HG02981 (cell line): ENCODE measurements around the gene ZC3H6.
A peak's percentile ranks its signal among the peaks of the same experiment; 100 is the strongest.
"Not testable (repeated sequence)": the region's sequence is repeated elsewhere in the genome, so short reads cannot be mapped to it uniquely, and the experiment has no call there.

Experiments
- ATAC-seq: cut with Tn5 transposase; IDR thresholded peaks from one replicate; pipeline ENCODE4 v1.9.1; 2021; ENCODE audit warnings: mild to moderate bottlenecking, moderate library complexity; ENCODE audit not compliant: unreplicated experiment

The ZC3H6 gene

DNA sequence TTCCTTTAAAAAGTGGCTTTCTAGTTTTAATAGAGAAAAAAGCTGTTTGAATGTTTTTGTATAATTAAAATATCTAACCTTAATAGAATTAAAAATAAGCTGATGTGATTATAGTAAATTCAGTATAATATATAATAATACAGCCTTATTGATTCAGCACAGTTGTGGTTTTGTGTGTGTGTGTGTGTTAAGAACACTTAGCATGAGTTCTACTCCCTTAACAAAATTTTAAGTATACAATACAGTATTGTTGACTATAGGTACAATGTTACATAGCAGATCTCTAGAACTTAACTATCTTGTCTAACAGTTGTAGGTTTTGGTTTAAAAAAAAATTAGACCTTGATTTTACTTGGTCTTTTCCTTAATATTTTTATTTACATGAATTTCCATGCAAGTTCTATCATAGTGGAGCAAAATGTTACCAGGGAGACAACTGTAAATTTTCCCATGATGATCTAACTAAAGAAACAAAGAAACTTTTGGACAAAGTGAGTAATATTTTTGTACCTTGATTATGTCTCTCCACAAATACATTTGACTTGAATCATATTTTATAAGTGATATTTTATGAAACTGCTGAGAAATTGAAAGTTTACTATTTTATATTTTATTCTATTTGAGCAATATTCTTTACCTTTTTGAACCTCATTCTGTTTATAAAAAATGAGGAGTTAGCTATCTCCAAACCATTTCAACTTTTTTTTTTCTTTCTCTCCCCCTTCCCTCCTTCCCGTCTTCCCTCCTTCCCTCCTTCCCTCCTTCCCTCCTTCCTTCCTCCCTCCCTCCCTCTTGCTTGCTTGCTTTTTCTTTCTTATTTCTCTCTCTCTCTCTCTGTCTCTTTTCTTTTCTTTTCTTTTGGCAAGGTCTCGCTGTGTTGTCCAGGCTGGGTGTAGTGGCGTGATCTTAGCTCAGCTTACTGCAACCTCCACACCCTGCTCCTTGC is 46.3 kb downstream of the ZC3H6 start:
- no peak for ATAC-seq

DNA sequence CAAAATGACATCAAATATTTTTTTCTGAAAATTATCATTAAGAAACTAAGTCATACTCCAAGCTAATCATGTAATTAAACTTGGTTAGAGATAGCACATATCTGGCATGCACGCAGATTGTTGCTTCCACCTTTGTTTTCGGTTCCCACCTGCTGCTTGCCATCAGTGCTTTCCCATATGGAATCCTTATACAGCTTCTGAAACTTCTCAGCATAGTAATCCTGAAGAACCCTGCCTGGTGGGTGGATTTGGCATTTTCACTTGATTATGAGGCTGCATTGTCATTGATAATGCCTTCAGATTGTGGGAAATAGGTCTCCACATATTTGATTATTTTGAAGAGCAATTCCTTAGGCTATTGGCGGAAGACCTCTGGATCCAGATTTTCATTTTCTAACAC is 47.5 kb downstream of the ZC3H6 start:
- ATAC-seq: no peak

GRCh38 chr2:112332123-112332696 is 56.8 kb downstream of the ZC3H6 start:
- ATAC-seq: no peak

DNA sequence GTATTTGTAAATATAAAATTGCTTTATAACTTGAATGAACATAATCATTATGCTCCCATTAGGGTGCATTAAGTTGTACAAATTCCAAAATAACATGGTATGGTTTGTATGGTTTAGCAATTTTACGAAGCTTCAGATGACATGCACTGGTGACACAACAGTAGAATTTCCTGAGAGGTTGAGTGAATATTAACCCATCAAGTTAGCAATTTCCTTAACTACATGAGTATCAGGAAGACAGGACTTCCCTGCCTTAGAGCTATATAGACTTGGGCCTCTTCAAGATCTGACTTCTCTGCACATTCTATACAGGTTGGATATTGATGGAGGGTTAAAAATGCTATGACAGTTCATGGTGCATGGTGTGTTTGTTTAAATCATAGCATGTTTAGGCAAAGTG is 60.2 kb downstream of the ZC3H6 start:
- ATAC-seq: no peak

- no peak for ATAC-seq
Observed at GRCh38 chr2:112339986-112340385, 64.6 kb downstream of the ZC3H6 start.

GRCh38 chr2:112340475-112341267 is 65.3 kb downstream of the ZC3H6 start:
- no peak for ATAC-seq

DNA sequence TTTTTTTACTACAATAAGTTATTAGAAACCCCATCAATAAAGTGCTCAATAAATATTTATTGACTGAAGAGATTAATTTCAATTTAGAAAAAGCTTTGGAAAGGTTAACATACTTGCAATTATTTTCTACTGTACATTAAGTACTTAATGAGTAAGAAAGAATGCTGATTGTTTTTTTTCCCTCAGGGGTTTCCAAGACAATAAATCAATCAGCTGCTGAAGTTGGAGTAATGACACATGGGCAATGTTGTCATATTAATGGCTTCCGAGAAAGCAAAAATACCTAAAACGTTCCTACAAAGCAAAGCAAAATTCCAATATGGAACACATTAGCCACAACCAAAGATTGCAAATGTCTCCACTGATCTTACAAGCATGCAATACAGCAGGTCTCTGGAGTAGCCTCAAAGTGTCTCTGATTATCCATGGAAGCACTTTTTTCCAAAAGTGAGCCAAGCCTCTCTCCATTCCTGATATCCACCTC is 66.7 kb downstream of the ZC3H6 start:
- no peak for ATAC-seq

GRCh38 chr2:112343827-112344585 is 68.6 kb downstream of the ZC3H6 start:
- peak; percentile 48 for ATAC-seq

DNA sequence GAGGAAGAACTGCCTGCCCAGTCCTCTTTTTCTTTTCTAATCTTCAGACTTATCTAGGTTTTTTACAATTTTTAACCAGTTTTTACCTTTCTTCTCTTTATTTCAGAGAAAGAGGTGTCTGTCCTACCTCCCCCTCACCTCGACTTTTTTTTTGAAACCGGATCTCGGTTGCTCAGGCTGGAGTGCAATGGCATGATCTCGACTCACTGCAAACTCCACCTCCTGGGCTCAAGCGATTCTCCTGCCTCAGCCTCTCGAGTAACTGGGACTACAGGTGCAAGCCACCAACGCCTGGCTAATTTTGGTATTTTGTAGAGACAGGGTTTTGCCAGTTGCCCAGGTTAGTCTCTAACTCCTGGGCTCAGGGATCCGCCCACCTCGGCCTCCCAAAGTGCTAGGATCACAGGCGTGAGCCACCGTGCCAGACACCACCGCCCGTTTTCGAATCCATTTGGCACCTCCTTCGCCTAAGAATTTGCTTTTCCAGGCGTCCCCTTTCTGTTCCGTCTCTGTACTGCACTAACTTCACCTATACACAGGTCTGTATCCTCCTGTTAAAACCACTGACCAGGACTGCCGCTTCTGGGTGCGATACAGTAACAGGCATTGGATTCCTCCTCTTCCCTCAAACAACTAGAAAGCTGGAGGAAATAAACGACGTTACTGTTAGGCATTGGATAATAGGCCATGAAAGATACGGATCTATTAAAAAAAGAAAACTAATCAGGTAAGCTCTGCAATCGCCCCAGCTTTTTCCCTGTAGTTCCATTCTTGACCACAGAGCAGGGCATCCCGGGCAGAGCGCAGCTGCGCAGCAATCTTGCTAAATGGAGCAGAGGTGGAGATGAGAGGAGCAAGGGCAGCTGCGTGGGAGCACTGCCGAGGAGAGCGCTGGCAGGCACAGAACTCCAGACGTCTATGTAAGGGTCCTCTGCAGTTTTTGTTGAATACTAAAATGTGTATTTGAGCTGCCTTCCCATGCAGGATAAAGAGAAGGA is 69.9 kb downstream of the ZC3H6 start:
- ATAC-seq: no peak

- ATAC-seq: not testable (repeated sequence)
Observed at GRCh38 chr2:112352292-112352691, 76.9 kb downstream of the ZC3H6 start.

DNA sequence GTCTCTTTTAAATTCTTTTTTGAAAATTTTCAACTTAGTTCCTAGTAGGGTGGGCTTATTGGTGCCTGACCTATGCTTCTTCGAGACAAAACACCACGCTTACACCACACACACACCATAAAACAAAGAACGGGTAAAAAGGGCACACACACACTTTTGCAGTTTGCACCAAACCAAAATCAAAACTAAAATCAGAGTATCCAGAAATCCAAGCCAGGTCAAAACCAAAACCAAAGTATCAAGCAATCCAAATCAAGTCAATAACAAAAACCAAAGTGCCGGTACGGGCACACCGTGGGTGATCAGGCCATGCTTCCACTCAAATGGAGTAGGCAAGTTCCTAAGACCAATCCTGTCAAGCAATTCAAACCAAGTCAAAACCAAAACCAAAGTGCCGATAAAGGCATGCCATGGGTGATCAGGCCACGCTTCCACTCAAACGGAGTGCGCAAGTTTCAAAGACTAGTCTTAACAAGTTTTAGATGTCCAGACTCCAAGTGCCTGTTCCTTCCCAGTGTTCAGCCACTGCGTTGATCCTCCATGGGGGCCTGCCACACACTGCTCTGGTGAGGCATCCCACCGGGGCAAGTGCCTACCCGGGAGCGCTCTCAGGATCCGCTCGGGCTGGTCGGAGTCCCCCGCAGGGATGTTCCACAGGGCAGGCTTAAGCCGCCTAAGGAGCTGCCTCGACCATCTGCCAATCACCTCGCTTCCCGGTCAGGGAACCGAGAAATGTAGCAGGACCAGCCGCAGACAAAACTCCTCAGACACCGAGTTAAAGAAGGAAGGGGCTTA is 77.6 kb downstream of the ZC3H6 start:
- not testable (repeated sequence) for ATAC-seq

- not testable (repeated sequence) for ATAC-seq
Observed at GRCh38 chr2:112354335-112354734, 78.9 kb downstream of the ZC3H6 start.

GRCh38 chr2:112360055-112360454 is 84.7 kb downstream of the ZC3H6 start:
- ATAC-seq: not testable (repeated sequence)
